WTC11 (cell line): ENCODE results near the gene TNFRSF1B.
"Not testable (repeated sequence)": the region's sequence is repeated elsewhere in the genome, so short reads cannot be mapped to it uniquely, and the experiment has no call there.

Experiments
- ATF3 ChIP-seq: sonication (generic); formaldehyde crosslinking; conservative IDR thresholded peaks from 2 replicates; pipeline ENCODE4 v1.8.1; 2022; ENCODE audit warnings: mild to moderate bottlenecking, missing genetic modification reagents
- CTCF ChIP-seq: fragments of 200-600 bp; IDR thresholded peaks from 2 replicates; pipeline ENCODE4 v1.8.0; 2022; ENCODE audit warnings: antibody characterized with exemption
- MAX ChIP-seq: sonication (generic); formaldehyde crosslinking; IDR thresholded peaks from 2 replicates; pipeline ENCODE4 v1.8.0; 2022; ENCODE audit warnings: mild to moderate bottlenecking, missing genetic modification reagents

- not testable (repeated sequence) for TF ChIP-seq CTCF; ATF3; MAX (CRISPR knock-in tag)
Observed at GRCh38 chr1:12224092-12224491, 57.3 kb downstream of the TNFRSF1B start.
